Activated CD4-positive, alpha-beta memory T cell treated with anti-CD3 and anti-CD28 coated beads for 36 hours (primary cell): ENCODE results near the gene PI4KA. TPM values are rescaled to one million over a fixed set of nuclear protein-coding genes. Genes with fewer than 3 reads are reported as not detected.
"Not testable (repeated sequence)": the region's sequence is repeated elsewhere in the genome, so short reads cannot be mapped to it uniquely, and the experiment has no call there.

Experiments
- CTCF ChIA-PET: fragments of 350-600 bp; sonication (Branson Sonifier 250); formaldehyde crosslinking; loops from one replicate; lab custom pipeline; 2021; ENCODE audit warnings: antibody characterized with exemption, inconsistent platforms; lab: Charles Lee
- POLR2A ChIA-PET: fragments of 350-600 bp; sonication (Branson Sonifier 250); formaldehyde crosslinking; loops from one replicate; lab custom pipeline; 2021; ENCODE audit warnings: antibody characterized with exemption; lab: Charles Lee
- DNase-seq: peaks from one replicate; pipeline ENCODE4 v3.0.0-alpha.2; 2020
- H3K27ac Mint-ChIP-seq: one replicate; pipeline ENCODE4 v1.8.0; 2021; ENCODE audit warnings: mixed read lengths
- H3K27me3 Mint-ChIP-seq: one replicate; pipeline ENCODE4 v1.8.0; 2021; ENCODE audit warnings: mixed read lengths
- H3K36me3 Mint-ChIP-seq: one replicate; pipeline ENCODE4 v1.8.0; 2021; ENCODE audit warnings: mixed read lengths
- H3K4me1 Mint-ChIP-seq: one replicate; pipeline ENCODE4 v1.8.0; 2021; ENCODE audit warnings: low read depth, mixed read lengths
- H3K4me3 Mint-ChIP-seq: one replicate; pipeline ENCODE4 v1.8.0; 2021; ENCODE audit warnings: mild to moderate bottlenecking, mixed read lengths
- H3K9me3 Mint-ChIP-seq: one replicate; pipeline ENCODE4 v1.8.0; 2021; ENCODE audit warnings: mixed read lengths
- intact Hi-C: fragments of 100-400 bp; cut with micrococcal nuclease; formaldehyde crosslinking; loops from one replicate; pipeline ENCODE4 v1.15.1; 2023
- total RNA-seq, 2 experiments: library from RNA; stranded (reverse); gene quantifications; one replicate each; pipeline ENCODE4 v1.2.3, GENCODE V29; 2021

Gene PI4KA
- total RNA-seq, 2 experiments from 2014 or later = 57.9 to 58.9 TPM

DNA sequence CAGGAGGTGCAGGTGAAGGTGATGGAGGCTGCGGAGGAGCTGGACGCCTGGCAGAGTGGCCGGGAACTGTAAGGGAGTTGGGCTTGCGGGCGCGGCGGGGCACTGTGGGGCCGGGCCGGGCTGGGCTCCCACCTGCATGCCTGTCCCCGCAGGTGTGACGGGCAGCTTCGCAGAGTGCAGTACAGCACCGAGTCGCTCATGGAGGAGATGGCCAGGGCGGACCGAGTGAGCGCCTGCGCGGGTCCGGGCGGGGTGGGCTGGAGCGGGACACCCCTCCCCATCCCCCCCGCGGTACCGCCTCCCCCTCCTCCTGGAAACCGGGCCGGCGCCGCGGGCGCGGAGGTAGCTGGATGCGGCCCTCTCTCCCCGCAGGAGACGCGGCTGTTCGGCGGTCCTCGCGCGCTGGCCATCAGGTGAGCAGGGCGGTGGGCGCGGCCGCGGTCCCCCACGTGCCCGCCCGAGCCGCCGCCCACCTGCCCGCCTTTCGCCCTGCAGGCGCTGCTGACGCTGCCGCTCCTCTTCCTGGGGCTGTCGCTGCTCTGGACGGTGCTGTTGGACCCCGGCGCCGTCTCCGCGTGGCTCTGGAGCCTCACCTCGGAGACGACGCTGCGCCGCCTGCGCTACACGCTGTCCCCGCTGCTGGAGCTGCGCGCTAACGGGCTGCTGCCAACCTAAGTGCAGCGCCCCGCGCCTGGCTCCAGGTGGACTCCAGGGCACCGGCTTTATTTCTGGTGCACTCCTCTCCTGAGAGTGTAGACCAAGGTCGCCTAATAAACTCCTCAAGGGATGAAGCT is 154.6 kb downstream of the PI4KA start:
- CTCF ChIA-PET = interaction anchor here (0.8 to 1.4 kb wide), 6 partner anchors 38 to 140 kb away, joined by 3 to 7 read pairs (median 4); no protein-coding TSS in a partner anchor
- intact Hi-C loops = loop anchor here (2.0 to 5.0 kb wide), 4 partner anchors 82 to 287 kb away; no protein-coding TSS in a partner anchor
- not testable (repeated sequence) for H3K4me1 Mint-ChIP-seq, H3K36me3 Mint-ChIP-seq, H3K27ac Mint-ChIP-seq, H3K9me3 Mint-ChIP-seq, H3K27me3 Mint-ChIP-seq
- H3K4me3 Mint-ChIP-seq = peak overlapping the region; percentile 46
- POLR2A ChIA-PET = interaction anchor here (1.0 kb wide), 1 partner anchor 80 kb away, joined by 3 read pairs; no protein-coding TSS in a partner anchor
- DNase-seq = peak; percentile 22

DNA sequence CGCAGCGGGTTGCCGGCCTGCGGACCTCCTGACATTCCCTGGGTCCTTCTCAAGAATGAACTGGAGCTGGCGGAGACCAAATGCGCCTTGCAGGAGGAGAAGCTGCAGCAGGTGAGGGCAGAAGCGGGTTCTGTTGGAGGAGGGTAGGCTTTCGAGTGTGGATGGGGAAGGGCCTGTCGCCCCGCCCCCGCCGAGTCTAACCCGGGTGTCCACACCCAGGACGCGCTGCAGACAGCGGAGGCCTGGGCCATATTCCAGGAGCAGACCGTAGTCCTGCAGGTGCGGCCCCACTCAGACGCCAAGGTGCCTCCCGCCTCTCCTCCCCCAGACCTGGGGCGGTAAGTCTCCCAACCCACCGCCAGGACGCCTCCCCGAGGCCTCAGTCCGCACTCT is 155.2 kb downstream of the PI4KA start:
- not testable (repeated sequence) for H3K27ac Mint-ChIP-seq, H3K4me1 Mint-ChIP-seq, H3K36me3 Mint-ChIP-seq, H3K9me3 Mint-ChIP-seq, DNase-seq, H3K27me3 Mint-ChIP-seq
- POLR2A ChIA-PET = interaction anchor here (1.0 kb wide), 1 partner anchor 79 kb away, joined by 3 read pairs; no protein-coding TSS in a partner anchor
- H3K4me3 Mint-ChIP-seq = peak overlapping the region; percentile 68
- CTCF ChIA-PET = interaction anchor here (1.1 to 1.4 kb wide), 4 partner anchors 38 to 139 kb away, joined by 3 read pairs; no protein-coding TSS in a partner anchor
- intact Hi-C loops = loop anchor here (2.0 to 5.0 kb wide), 4 partner anchors 81 to 286 kb away; no protein-coding TSS in a partner anchor

DNA sequence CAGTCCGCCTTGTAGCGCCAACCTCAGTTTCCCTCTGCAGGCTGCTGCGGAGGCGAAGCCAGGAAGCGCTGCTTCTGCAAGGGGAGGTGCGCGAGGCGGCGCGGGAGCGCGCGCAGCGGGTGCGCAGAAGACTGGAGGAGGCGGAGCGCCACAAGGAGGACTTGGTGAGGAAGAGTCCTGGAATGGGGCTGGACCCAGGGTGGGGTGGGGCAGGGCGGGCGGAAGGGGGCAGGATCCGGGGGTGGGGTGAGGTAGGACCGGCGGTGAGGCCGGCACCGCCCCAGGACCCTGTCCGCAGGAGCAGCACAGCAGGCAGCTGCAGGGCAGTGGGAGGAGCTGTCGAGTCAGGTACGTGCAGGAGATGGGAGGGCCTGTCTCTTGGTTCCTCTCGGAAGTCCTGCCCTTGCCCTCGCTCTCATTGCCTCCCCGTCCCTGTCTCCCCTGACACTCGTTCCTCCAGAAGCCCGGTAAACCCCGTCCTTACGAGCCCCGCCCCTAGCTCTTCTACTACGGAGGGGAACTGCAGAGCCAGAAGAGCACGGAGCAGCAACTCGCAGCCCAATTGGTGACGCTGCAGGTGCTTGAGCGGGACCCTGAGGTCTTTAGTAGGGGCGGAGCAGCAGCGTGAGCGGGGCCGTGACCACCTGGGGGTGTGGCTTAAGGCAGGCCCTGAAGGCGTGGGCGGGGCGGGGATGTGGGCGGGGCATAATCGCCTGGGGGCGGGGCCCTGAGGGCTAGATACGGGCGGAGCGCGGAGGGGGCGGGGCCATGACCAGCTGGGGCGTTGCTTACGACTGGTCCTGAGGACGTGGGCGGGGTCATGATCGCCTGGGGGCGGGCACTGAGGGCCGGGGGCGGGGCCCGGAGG is 155.8 kb downstream of the PI4KA start:
- POLR2A ChIA-PET = interaction anchor here (1.0 kb wide), 1 partner anchor 79 kb away, joined by 3 read pairs; no protein-coding TSS in a partner anchor
- H3K4me1 Mint-ChIP-seq, H3K36me3 Mint-ChIP-seq, H3K27me3 Mint-ChIP-seq, H3K9me3 Mint-ChIP-seq: not testable (repeated sequence)
- DNase-seq = peak; percentile 98
- Mint-ChIP-seq H3K4me3 (peak overlapping the region; percentile 89), H3K27ac (peak overlapping the region; percentile 94)
- intact Hi-C loops = loop anchor here (2.0 to 5.0 kb wide), 4 partner anchors 80 to 285 kb away; no protein-coding TSS in a partner anchor
- CTCF ChIA-PET = interaction anchor here (1.1 to 1.4 kb wide), 3 partner anchors 81 to 138 kb away, joined by 3 read pairs; no protein-coding TSS in a partner anchor

DNA sequence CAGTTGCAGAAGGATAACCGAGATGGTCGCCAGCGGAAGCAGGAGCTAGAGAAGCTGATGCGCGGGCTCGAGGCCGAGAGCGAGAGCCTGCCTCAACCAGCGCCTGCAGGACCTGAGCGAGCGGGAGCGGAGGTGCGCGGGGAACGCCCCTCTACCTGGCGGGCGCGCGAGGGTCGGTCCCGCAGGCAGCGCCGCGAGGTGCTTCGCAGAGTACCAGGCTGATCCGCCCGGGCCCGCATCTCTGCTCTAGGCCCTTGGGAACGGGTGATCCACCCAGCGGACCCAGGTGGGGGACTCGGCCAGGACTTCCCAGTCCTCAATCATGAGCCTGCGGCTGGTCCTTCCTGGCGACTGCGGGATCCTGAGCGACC is 156.5 kb downstream of the PI4KA start:
- Mint-ChIP-seq H3K27ac (peak overlapping the region; percentile 94), H3K4me3 (peak overlapping the region; percentile 89)
- ChIA-PET CTCF (interaction anchor here (1.1 to 1.4 kb wide), 3 partner anchors 82 to 138 kb away, joined by 3 read pairs; no protein-coding TSS in a partner anchor), POLR2A (interaction anchor here (0.6 kb wide), 1 partner anchor 199 kb away, joined by 5 read pairs; no protein-coding TSS in a partner anchor)
- not testable (repeated sequence) for H3K27me3 Mint-ChIP-seq, H3K9me3 Mint-ChIP-seq, H3K4me1 Mint-ChIP-seq, H3K36me3 Mint-ChIP-seq
- DNase-seq = peak; percentile 34
- intact Hi-C loops = loop anchor here (2.0 to 5.0 kb wide), 4 partner anchors 80 to 285 kb away; no protein-coding TSS in a partner anchor

DNA sequence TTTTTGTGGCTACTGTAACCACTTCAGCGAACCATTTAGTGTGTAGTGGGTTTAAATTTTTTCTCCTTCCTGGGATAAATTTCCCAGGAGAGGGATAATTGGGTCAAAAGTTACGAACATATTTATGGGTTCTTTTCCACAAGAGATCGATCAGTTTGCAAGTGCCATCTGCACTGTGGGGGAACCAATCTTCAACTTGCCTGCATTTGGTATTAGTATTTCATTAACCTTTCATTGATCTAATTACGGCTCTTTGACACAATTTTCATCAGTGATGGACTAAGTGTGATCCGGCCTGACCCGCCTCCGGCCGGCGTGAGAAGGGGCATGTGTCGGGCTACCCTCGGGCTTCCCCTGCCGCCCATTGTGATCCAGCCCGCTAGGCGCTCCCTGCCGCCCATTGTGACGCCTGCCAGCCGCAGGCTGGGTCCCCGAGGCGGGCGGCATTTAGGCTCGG is 156.9 kb downstream of the PI4KA start:
- not testable (repeated sequence) for H3K9me3 Mint-ChIP-seq

DNA sequence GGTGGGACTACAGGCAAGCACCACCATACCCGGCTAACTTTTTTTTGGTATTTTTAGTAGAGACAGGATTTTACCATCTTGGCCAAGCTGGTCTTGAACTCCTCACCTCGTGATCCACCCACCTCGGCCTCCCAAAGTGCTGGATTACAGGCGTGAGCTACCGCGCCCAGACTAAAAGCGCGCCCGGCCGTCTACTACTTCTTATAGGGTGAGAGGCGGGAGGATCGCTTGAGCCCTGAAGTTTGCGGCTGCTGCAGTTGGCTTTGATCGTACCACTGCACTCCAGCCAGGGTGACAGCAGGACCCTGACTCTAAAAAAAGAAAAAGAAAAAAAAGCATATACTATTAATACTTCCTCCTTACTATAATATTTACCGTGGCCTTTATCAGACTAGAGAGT is 158.3 kb downstream of the PI4KA start:
- intact Hi-C loops = loop anchor here (5.0 kb wide), 2 partner anchors 78 to 283 kb away; no protein-coding TSS in a partner anchor
- H3K36me3 Mint-ChIP-seq, H3K27me3 Mint-ChIP-seq, POLR2A ChIA-PET, H3K9me3 Mint-ChIP-seq, H3K4me1 Mint-ChIP-seq, H3K27ac Mint-ChIP-seq, H3K4me3 Mint-ChIP-seq, DNase-seq: not testable (repeated sequence)
- CTCF ChIA-PET = interaction anchor here (1.2 kb wide), 1 partner anchor 94 kb away, joined by 5 read pairs; no protein-coding TSS in a partner anchor

More for the DNA sequence above, 156.9 kb downstream of the PI4KA start:
- CTCF ChIA-PET, H3K36me3 Mint-ChIP-seq, H3K4me1 Mint-ChIP-seq, H3K27ac Mint-ChIP-seq, H3K27me3 Mint-ChIP-seq: not testable (repeated sequence)
- H3K4me3 Mint-ChIP-seq = peak overlapping the region; percentile 89
- POLR2A ChIA-PET = interaction anchor here (0.6 kb wide), 1 partner anchor 199 kb away, joined by 5 read pairs; no protein-coding TSS in a partner anchor
- peak; percentile 29 for DNase-seq
- intact Hi-C loops = loop anchor here (2.0 to 5.0 kb wide), 4 partner anchors 79 to 284 kb away; no protein-coding TSS in a partner anchor

DNA sequence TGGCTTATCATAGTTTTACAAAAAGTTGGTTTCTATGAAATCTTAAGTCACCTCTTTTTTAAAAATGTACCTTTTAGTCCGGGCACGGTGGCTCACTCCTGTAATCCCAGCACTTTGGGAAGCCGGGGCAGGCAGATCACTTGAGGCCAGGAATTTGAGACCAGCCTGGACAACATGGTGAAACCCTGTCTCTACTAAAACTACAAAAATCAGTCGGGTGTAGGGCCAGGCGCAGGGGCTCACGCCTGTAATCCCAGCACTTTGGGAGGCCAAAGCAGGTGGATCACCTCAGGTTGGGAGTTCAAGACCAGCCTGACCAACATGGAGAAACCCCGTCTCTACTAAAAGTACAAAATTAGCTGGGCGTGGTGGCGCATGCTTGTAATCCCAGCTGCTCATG is 158.8 kb downstream of the PI4KA start:
- DNase-seq, H3K36me3 Mint-ChIP-seq, H3K27ac Mint-ChIP-seq, POLR2A ChIA-PET, H3K4me3 Mint-ChIP-seq, H3K4me1 Mint-ChIP-seq, H3K27me3 Mint-ChIP-seq, H3K9me3 Mint-ChIP-seq: not testable (repeated sequence)
- CTCF ChIA-PET = interaction anchor here (1.2 kb wide), 1 partner anchor 94 kb away, joined by 5 read pairs; no protein-coding TSS in a partner anchor
- intact Hi-C loops = loop anchor here (5.0 kb wide), 2 partner anchors 78 to 283 kb away; no protein-coding TSS in a partner anchor

DNA sequence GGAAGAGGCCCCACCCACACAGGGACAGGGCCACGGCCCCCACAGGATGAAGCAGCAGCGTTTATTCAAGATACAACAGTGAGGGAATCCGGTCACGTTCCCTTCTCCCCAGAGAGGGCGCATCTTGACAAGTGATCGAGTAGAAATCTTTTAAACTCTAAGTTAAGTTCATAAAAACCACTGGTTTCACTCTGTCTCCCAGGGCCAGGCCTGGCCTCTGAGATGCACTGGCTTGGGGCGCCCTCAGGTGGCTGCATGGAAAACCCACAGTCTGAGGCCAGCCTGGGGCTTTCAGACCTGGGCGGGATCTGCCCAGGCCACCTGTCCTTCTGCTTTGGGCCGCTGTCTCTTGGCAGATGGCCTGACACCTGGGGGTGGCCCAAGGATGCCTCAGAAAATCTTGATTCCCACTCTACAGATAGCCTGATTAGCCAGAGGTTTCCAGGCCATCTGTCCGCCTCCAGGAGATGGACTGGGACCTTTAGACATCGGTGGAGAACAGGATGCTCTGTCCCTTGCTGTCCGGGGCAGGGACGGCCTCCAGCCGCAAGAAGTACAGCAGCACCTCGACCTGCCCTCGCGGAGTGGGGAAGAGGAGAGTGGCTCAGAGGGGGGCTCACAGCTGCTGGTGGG is 161.0 kb downstream of the PI4KA start:
- H3K27ac Mint-ChIP-seq, POLR2A ChIA-PET, H3K4me3 Mint-ChIP-seq, CTCF ChIA-PET, H3K27me3 Mint-ChIP-seq, intact Hi-C loops, H3K36me3 Mint-ChIP-seq, H3K9me3 Mint-ChIP-seq, H3K4me1 Mint-ChIP-seq: not testable (repeated sequence)
- peak; percentile 57 for DNase-seq

DNA sequence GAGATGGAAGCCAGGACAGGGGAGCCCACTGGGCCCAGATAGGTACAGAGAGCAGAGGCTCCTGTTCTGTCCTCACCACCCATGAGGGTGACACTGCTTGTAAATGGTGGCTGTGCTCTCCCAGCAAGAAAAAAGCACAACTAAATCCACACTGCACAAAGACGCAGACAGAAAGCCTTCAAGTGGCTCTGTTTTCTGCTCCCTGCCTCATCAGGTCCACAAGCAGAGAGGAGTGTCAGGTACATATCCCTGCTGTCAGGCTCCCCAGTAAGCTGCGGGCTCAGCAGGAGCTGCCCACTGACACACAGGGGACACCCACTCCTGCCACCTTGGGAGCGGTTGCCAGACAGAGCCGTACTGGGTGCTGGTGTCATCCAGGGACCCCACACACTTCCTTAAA is 162.6 kb downstream of the PI4KA start:
- intact Hi-C loops, H3K27me3 Mint-ChIP-seq, H3K36me3 Mint-ChIP-seq, H3K4me3 Mint-ChIP-seq, H3K4me1 Mint-ChIP-seq, H3K27ac Mint-ChIP-seq, POLR2A ChIA-PET, CTCF ChIA-PET, H3K9me3 Mint-ChIP-seq, DNase-seq: not testable (repeated sequence)

DNA sequence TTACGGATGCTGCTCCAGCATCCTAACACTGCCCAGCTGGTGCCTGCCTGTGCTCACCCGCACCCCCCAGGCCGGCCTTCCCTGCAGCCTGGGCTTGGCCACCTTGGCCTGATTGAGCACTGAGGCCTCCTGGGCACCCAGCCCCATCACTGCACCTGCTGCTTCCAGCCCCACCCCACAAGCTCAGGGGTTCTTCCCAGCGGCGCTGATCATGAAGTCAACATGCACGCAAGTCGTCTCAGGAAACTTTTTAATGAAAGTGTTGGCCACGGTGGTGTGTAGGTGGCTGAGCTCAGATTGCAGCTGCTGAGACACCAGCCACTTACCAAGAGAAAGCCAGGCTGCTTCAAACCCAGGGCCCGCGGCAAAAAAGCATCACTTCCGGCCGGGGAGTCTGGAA is 163.4 kb downstream of the PI4KA start:
- H3K4me3 Mint-ChIP-seq, H3K9me3 Mint-ChIP-seq, H3K4me1 Mint-ChIP-seq, H3K27me3 Mint-ChIP-seq, H3K27ac Mint-ChIP-seq, intact Hi-C loops, POLR2A ChIA-PET, H3K36me3 Mint-ChIP-seq, CTCF ChIA-PET: not testable (repeated sequence)
- peak; percentile 52 for DNase-seq

DNA sequence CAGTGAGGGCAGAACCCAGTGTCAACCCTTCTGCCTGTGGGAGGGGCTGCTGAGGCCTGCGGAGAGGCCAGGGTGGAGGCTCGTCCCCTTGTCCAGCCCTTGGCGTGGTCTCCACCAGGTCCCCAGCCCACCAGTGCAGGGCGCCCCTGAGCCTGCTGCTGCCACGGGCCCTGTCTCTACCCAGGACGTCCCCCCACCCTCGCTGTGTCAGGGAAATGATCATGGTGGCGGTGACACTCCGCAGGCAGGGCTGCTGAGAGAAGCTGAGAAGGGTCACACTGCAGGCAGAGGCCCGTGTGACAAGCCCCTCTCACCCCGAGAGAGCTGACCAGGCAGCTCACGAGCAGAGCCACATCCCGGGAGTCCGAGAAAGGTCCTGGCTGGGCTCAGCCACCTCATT is 164.4 kb downstream of the PI4KA start:
- POLR2A ChIA-PET = not testable (repeated sequence)

More for the DNA sequence above, 164.4 kb downstream of the PI4KA start:
- H3K27me3 Mint-ChIP-seq, CTCF ChIA-PET, H3K9me3 Mint-ChIP-seq, H3K36me3 Mint-ChIP-seq, H3K4me1 Mint-ChIP-seq, H3K27ac Mint-ChIP-seq, intact Hi-C loops, DNase-seq, H3K4me3 Mint-ChIP-seq: not testable (repeated sequence)
